ENCODE data around the gene TAF4B. TPM values are rescaled to one million over a fixed set of nuclear protein-coding genes. Genes with fewer than 3 reads are reported as not detected.

TAF4B gene
- total and polyA plus RNA-seq, 7 donors = 2.0 to 8.3 (median 2.9) TPM

- Histone ChIP-seq H3K9me3 (no peaks in the 10 kb centered on the region), H3K27ac (no peak overlapping the region), H3K27me3 (ENCODE audit: insufficient read depth in 3 of 3, low read length in 2 of 3) (no peaks in the 10 kb centered on the region), H3K4me1 (no peaks in the 10 kb centered on the region), H3K36me3 (ENCODE audit: insufficient read depth in 1 of 2, low read depth in 1 of 2) (peaks cover 3 to 8% of the 10 kb centered on the region in 2 donors), H3K4me3 (no peak overlapping the region)
- DNase-seq = no peak
- intact Hi-C loops (cut with DNase I) = no loop called here
- ATAC-seq = peak in 3 of 4 donors; percentile 44 to 53 (median 51)
- TF ChIP-seq CTCF (IDR thresholded peaks at IDR 0.05) = no peak
These were observed 159.8 kb downstream of the TAF4B start for GRCh38 chr18:26386002-26386401.

GRCh38 chr18:26386441-26386840, 160.2 kb downstream of the TAF4B start:
- no peak for DNase-seq

GRCh38 chr18:26394047-26394654, 167.9 kb downstream of the TAF4B start:
- ATAC-seq (no peak), DNase-seq (no peak)
- Histone ChIP-seq H3K27ac (no peak overlapping the region), H3K9me3 (no peaks in the 10 kb centered on the region), H3K27me3 (ENCODE audit: insufficient read depth in 3 of 3, low read length in 2 of 3) (no peaks in the 10 kb centered on the region), H3K36me3 (ENCODE audit: insufficient read depth in 1 of 2, low read depth in 1 of 2) (peaks cover 3 to 8% of the 10 kb centered on the region in 2 donors), H3K4me3 (no peak overlapping the region), H3K4me1 (no peaks in the 10 kb centered on the region)
- intact Hi-C loops (cut with DNase I) = no loop called here
- no peak for TF ChIP-seq CTCF (IDR thresholded peaks at IDR 0.05)
- 84 to 88% (median 87%) methylated on average over 5 of the region's 5 CpGs for WGBS, 3 donors

More at GRCh38 chr18:26386441-26386840, 160.2 kb downstream of the TAF4B start:
- TF ChIP-seq CTCF (IDR thresholded peaks at IDR 0.05) = no peak
- ATAC-seq = no peak
- H3K36me3 ChIP-seq (ENCODE audit: insufficient read depth in 1 of 2, low read depth in 1 of 2) = peaks cover 3 to 8% of the 10 kb centered on the region in 2 donors
- H3K27ac ChIP-seq = no peak overlapping the region
- no peaks in the 10 kb centered on the region for H3K4me1 ChIP-seq
- 69 to 75% (median 74%) methylated on average over 2 of the region's 2 CpGs for whole genome bisulfite sequencing, 3 donors
- H3K9me3 ChIP-seq = no peaks in the 10 kb centered on the region
- H3K4me3 ChIP-seq = no peak overlapping the region
- intact Hi-C loops (cut with DNase I) = no loop called here
- H3K27me3 ChIP-seq (ENCODE audit: insufficient read depth in 3 of 3, low read length in 2 of 3) = no peaks in the 10 kb centered on the region

- ATAC-seq = no peak
- no peaks in the 10 kb centered on the region for H3K9me3 ChIP-seq
- 92 to 94% (median 92%) methylated on average over 4 of the region's 4 CpGs for WGBS, 3 donors
- no peaks in the 10 kb centered on the region for H3K27me3 ChIP-seq (ENCODE audit: insufficient read depth in 3 of 3, low read length in 2 of 3)
- no peaks in the 10 kb centered on the region for H3K4me1 ChIP-seq
- intact Hi-C loops (cut with DNase I) = no loop called here
- no peak overlapping the region for H3K4me3 ChIP-seq
- no peak for TF ChIP-seq CTCF (IDR thresholded peaks at IDR 0.05)
- H3K36me3 ChIP-seq (ENCODE audit: insufficient read depth in 1 of 2, low read depth in 1 of 2) = no peaks in the 10 kb centered on the region
- no peak overlapping the region for H3K27ac ChIP-seq
- no peak for DNase-seq
These were observed 170.8 kb downstream of the TAF4B start for GRCh38 chr18:26397019-26397418.

- no peaks in the 10 kb centered on the region for H3K27me3 ChIP-seq (ENCODE audit: insufficient read depth in 3 of 3, low read length in 2 of 3)
- ATAC-seq (no peak), DNase-seq (no peak)
- H3K27ac ChIP-seq = no peak overlapping the region
- no peaks in the 10 kb centered on the region for H3K36me3 ChIP-seq (ENCODE audit: insufficient read depth in 1 of 2, low read depth in 1 of 2)
- WGBS, 3 donors = 3 to 27% (median 17%) methylated on average over 1 of the region's 1 CpG
- no peaks in the 10 kb centered on the region for H3K4me1 ChIP-seq
- intact Hi-C loops (cut with DNase I) = loop anchor here (10.0 kb wide), 2 partner anchors 241 to 601 kb away; no protein-coding TSS in a partner anchor
- H3K4me3 ChIP-seq = no peak overlapping the region
- H3K9me3 ChIP-seq = no peaks in the 10 kb centered on the region
- no peak for TF ChIP-seq CTCF (IDR thresholded peaks at IDR 0.05)
These were observed 177.2 kb downstream of the TAF4B start for GRCh38 chr18:26403491-26403890.

Measured in psoas muscle (tissue), 8 donors.